Adrenal gland (tissue), 5 donors: Measurements from ENCODE around the gene ADSL.

ENCODE experiments used
- CTCF ChIP-seq, 6 experiments: fragments of 450-650 bp in 4 of 6; fragments of 200-600 bp in 2 of 6; sonication (generic) in 1 of 6; IDR thresholded peaks; 1 replicate in 5 of 6; 2 replicates in 1 of 6; pipeline versions ENCODE4 v1.5.1 to v1.8.0; 2016 to 2021; ENCODE audit warnings: antibody characterized with exemption in 6 of 6, mild to moderate bottlenecking in 2 of 6, moderate library complexity in 1 of 6
- POLR2A ChIP-seq, 2 donors: fragments of 450-650 bp; IDR thresholded peaks; one replicate each; pipeline ENCODE4 v1.6.1; 2017; ENCODE audit warnings: antibody characterized with exemption in 2 of 2, mild to moderate bottlenecking in 2 of 2, moderate library complexity in 1 of 2
- donor health status: DM: no; HTN: no; CAD: no.

- TF ChIP-seq CTCF (IDR thresholded peaks at IDR 0.05) (no peak), POLR2A (IDR thresholded peaks at IDR 0.05) (no peak)
Observed at GRCh38 chr22:40366068-40366467, 19.8 kb downstream of the ADSL start.
